ENCODE results near the gene C10orf105. TPM values are rescaled to one million over a fixed set of nuclear protein-coding genes. Genes with fewer than 3 reads are reported as not detected.

Gene C10orf105
- total and polyA plus RNA-seq, 2 donors (not counting 1 experiment from before 2014, with no cell fraction given) = under 0.01 to 0.14 TPM

GRCh38 chr10:71754562-71754961, 35.0 kb upstream of the C10orf105 start:
- H3K27ac ChIP-seq (ENCODE audit: insufficient read depth, low read length) = no peak overlapping the region
- peaks cover 2% of the 10 kb centered on the region for H3K4me1 ChIP-seq (ENCODE audit: control insufficient read depth, extremely low read depth, insufficient read depth, low read length)
- H3K9me3 ChIP-seq (ENCODE audit: control insufficient read depth, insufficient read depth, low read depth, low read length) = no peaks in the 10 kb centered on the region
- no peak overlapping the region for H3K4me2 ChIP-seq (ENCODE audit: extremely low read depth, insufficient read depth, low read length)
- no peak overlapping the region for H3K9ac ChIP-seq (ENCODE audit: insufficient read depth, low read length)
- no peaks in the 10 kb centered on the region for H3K27me3 ChIP-seq (ENCODE audit: control insufficient read depth, insufficient read depth, low read length)
- H3K36me3 ChIP-seq (ENCODE audit: control insufficient read depth, insufficient read depth, low read length) = no peaks in the 10 kb centered on the region
- no peak overlapping the region for H3K4me3 ChIP-seq (replicated peaks in 1 of 4; ENCODE audit: control extremely low read depth in 1 of 4, insufficient read depth in 1 of 4, low read depth in 3 of 4, low read length in 4 of 4)
- DNase-seq (ENCODE audit: low read depth in 2 of 2) = no peak
- no peak for TF ChIP-seq CTCF (conservative IDR thresholded peaks at IDR 0.05 in 1 of 2, IDR thresholded peaks at IDR 0.05 in 1 of 2; ENCODE audit: low read depth in 1 of 2, low read length in 2 of 2)
- TF ChIP-seq EZH2 (IDR thresholded peaks at IDR 0.05; ENCODE audit: low read length, missing control alignments) = no peak
- no peak overlapping the region for H2AFZ ChIP-seq (ENCODE audit: low read length)
- no peaks in the 10 kb centered on the region for H3K79me2 ChIP-seq (ENCODE audit: control insufficient read depth, insufficient read depth, low read length)
- no peaks in the 10 kb centered on the region for H4K20me1 ChIP-seq (ENCODE audit: control insufficient read depth, extremely low read depth, insufficient read depth, low read length)

- no peak overlapping the region for H3K4me2 ChIP-seq (ENCODE audit: extremely low read depth, insufficient read depth, low read length)
- no peak overlapping the region for H2AFZ ChIP-seq (ENCODE audit: low read length)
- peaks cover under 1% of the 10 kb centered on the region for H3K4me1 ChIP-seq (ENCODE audit: control insufficient read depth, extremely low read depth, insufficient read depth, low read length)
- H3K79me2 ChIP-seq (ENCODE audit: control insufficient read depth, insufficient read depth, low read length) = no peaks in the 10 kb centered on the region
- H3K27ac ChIP-seq (ENCODE audit: insufficient read depth, low read length) = no peak overlapping the region
- H3K9ac ChIP-seq (ENCODE audit: insufficient read depth, low read length) = no peak overlapping the region
- DNase-seq (ENCODE audit: low read depth in 2 of 2) = no peak
- H3K4me3 ChIP-seq (replicated peaks in 1 of 4; ENCODE audit: control extremely low read depth in 1 of 4, insufficient read depth in 1 of 4, low read depth in 3 of 4, low read length in 4 of 4) = no peak overlapping the region
- no peaks in the 10 kb centered on the region for H4K20me1 ChIP-seq (ENCODE audit: control insufficient read depth, extremely low read depth, insufficient read depth, low read length)
- H3K9me3 ChIP-seq (ENCODE audit: control insufficient read depth, insufficient read depth, low read depth, low read length) = no peaks in the 10 kb centered on the region
- TF ChIP-seq EZH2 (IDR thresholded peaks at IDR 0.05; ENCODE audit: low read length, missing control alignments) (no peak), CTCF (conservative IDR thresholded peaks at IDR 0.05 in 1 of 2, IDR thresholded peaks at IDR 0.05 in 1 of 2; ENCODE audit: low read depth in 1 of 2, low read length in 2 of 2) (no peak)
- H3K36me3 ChIP-seq (ENCODE audit: control insufficient read depth, insufficient read depth, low read length) = no peaks in the 10 kb centered on the region
- H3K27me3 ChIP-seq (ENCODE audit: control insufficient read depth, insufficient read depth, low read length) = no peaks in the 10 kb centered on the region
Measured at GRCh38 chr10:71753960-71754505, 34.5 kb upstream of the C10orf105 start.

- H3K27me3 ChIP-seq (ENCODE audit: control insufficient read depth, insufficient read depth, low read length) = no peaks in the 10 kb centered on the region
- H3K27ac ChIP-seq (ENCODE audit: insufficient read depth, low read length) = no peak overlapping the region
- DNase-seq (ENCODE audit: low read depth in 2 of 2) = no peak
- H3K36me3 ChIP-seq (ENCODE audit: control insufficient read depth, insufficient read depth, low read length) = no peaks in the 10 kb centered on the region
- TF ChIP-seq EZH2 (IDR thresholded peaks at IDR 0.05; ENCODE audit: low read length, missing control alignments) (no peak), CTCF (conservative IDR thresholded peaks at IDR 0.05 in 1 of 2, IDR thresholded peaks at IDR 0.05 in 1 of 2; ENCODE audit: low read depth in 1 of 2, low read length in 2 of 2) (no peak)
- H3K4me2 ChIP-seq (ENCODE audit: extremely low read depth, insufficient read depth, low read length) = no peak overlapping the region
- no peak overlapping the region for H3K4me3 ChIP-seq (replicated peaks in 1 of 4; ENCODE audit: control extremely low read depth in 1 of 4, insufficient read depth in 1 of 4, low read depth in 3 of 4, low read length in 4 of 4)
- no peak overlapping the region for H2AFZ ChIP-seq (ENCODE audit: low read length)
- no peaks in the 10 kb centered on the region for H3K79me2 ChIP-seq (ENCODE audit: control insufficient read depth, insufficient read depth, low read length)
- no peaks in the 10 kb centered on the region for H3K4me1 ChIP-seq (ENCODE audit: control insufficient read depth, extremely low read depth, insufficient read depth, low read length)
- H4K20me1 ChIP-seq (ENCODE audit: control insufficient read depth, extremely low read depth, insufficient read depth, low read length) = no peaks in the 10 kb centered on the region
- no peaks in the 10 kb centered on the region for H3K9me3 ChIP-seq (ENCODE audit: control insufficient read depth, insufficient read depth, low read depth, low read length)
- no peak overlapping the region for H3K9ac ChIP-seq (ENCODE audit: insufficient read depth, low read length)
Measured at GRCh38 chr10:71753091-71753959, 33.7 kb upstream of the C10orf105 start.

Data from fibroblast of lung (primary cell).